Naive thymus-derived CD4-positive, alpha-beta T cell (primary cell): Measurements from ENCODE around the gene MBTPS1. TPM values are rescaled to one million over a fixed set of nuclear protein-coding genes. Genes with fewer than 3 reads are reported as not detected.

Experiments
- ATAC-seq: fragments of 150-1000 bp; cut with Tn5 transposase; 2 replicates; pipeline ENCODE4 v1.10.0; 2021; ENCODE audit warnings: mild to moderate bottlenecking, moderate library complexity
- CTCF ChIA-PET: fragments of 350-600 bp; sonication (Branson Sonifier 250); formaldehyde crosslinking; loops from one replicate; lab custom pipeline; 2021; ENCODE audit warnings: antibody characterized with exemption; lab: Charles Lee
- POLR2A ChIA-PET: fragments of 350-600 bp; sonication (Branson Sonifier 250); formaldehyde crosslinking; loops from one replicate; lab custom pipeline; 2021; ENCODE audit warnings: antibody characterized with exemption, inconsistent platforms; lab: Charles Lee
- DNase-seq, 9 donors: peaks; one replicate each; pipeline versions ENCODE4 v3.0.0 to v3.0.0-alpha.2; 2020 to 2022; ENCODE audit warnings: mixed read lengths in 1 of 9
- H3K27ac ChIP-seq: one replicate; pipeline ENCODE4 v1.7.0; 2013; ENCODE audit warnings: mild to moderate bottlenecking, low read depth, low read length, moderate library complexity
- H3K27me3 ChIP-seq, 2 donors: one replicate each; pipeline ENCODE4 v1.7.0; 2013; ENCODE audit warnings: low read length in 2 of 2, mild to moderate bottlenecking in 2 of 2, moderate library complexity in 2 of 2; ENCODE audit not compliant: control insufficient read depth in 2 of 2, insufficient read depth in 2 of 2
- H3K36me3 ChIP-seq, 3 experiments: 1 replicate in 2 of 3; 2 replicates in 1 of 3; pipeline ENCODE4 v1.7.0; 2013; ENCODE audit warnings: low read length in 3 of 3, mild to moderate bottlenecking in 3 of 3, moderate library complexity in 1 of 3; ENCODE audit not compliant: insufficient read depth in 3 of 3, control insufficient read depth in 2 of 3
- H3K4me1 ChIP-seq, 2 donors: one replicate each; pipeline ENCODE4 v1.7.0; 2013; ENCODE audit warnings: low read length in 2 of 2, mild to moderate bottlenecking in 2 of 2, moderate library complexity in 1 of 2; ENCODE audit not compliant: control insufficient read depth in 2 of 2, insufficient read depth in 2 of 2
- H3K4me3 ChIP-seq: 2 replicates; pipeline ENCODE4 v1.7.0; 2013; ENCODE audit warnings: mild to moderate bottlenecking, low read length
- H3K9me3 ChIP-seq, 3 experiments: 1 replicate in 2 of 3; 2 replicates in 1 of 3; pipeline ENCODE4 v1.7.0; 2013; ENCODE audit warnings: low read length in 3 of 3; ENCODE audit not compliant: control insufficient read depth in 2 of 3
- H3K27ac Mint-ChIP-seq, 9 donors: one replicate each; pipeline ENCODE4 v1.8.0; 2020 to 2022; ENCODE audit warnings: mixed read lengths in 9 of 9, mild to moderate bottlenecking in 8 of 9, moderate library complexity in 5 of 9, inconsistent platforms in 2 of 9
- H3K27me3 Mint-ChIP-seq, 5 donors: one replicate each; pipeline ENCODE4 v1.8.0; 2021 to 2022; ENCODE audit warnings: mixed read lengths in 5 of 5, mild to moderate bottlenecking in 1 of 5
- H3K36me3 Mint-ChIP-seq, 5 donors: one replicate each; pipeline ENCODE4 v1.8.0; 2020 to 2022; ENCODE audit warnings: mixed read lengths in 5 of 5, mild to moderate bottlenecking in 3 of 5, inconsistent platforms in 1 of 5
- H3K4me1 Mint-ChIP-seq, 7 donors: one replicate each; pipeline ENCODE4 v1.8.0; 2020 to 2022; ENCODE audit warnings: mixed read lengths in 7 of 7, mild to moderate bottlenecking in 3 of 7, inconsistent platforms in 1 of 7
- H3K4me3 Mint-ChIP-seq, 10 donors: one replicate each; pipeline ENCODE4 v1.8.0; 2020 to 2022; ENCODE audit warnings: mild to moderate bottlenecking in 10 of 10, mixed read lengths in 10 of 10, moderate library complexity in 6 of 10, inconsistent platforms in 2 of 10
- H3K9me3 Mint-ChIP-seq, 11 donors: one replicate each; pipeline ENCODE4 v1.8.0; 2020 to 2022; ENCODE audit warnings: mixed read lengths in 11 of 11, mild to moderate bottlenecking in 4 of 11, inconsistent platforms in 1 of 11, moderate library complexity in 1 of 11
- intact Hi-C, 2 donors: fragments of 100-400 bp; cut with micrococcal nuclease; formaldehyde crosslinking; loops; one replicate each; pipeline ENCODE4 v1.15.1; 2023
- polyA plus RNA-seq, 2 donors: library from polyadenylated mRNA; unstranded; fragments of 300-500 nt; fragmentation: Illumina TruSeq; gene quantifications; one replicate each; pipeline ENCODE4 v1.2.3, GENCODE V29; 2021
- total RNA-seq, 6 experiments: library from RNA in 5 of 6; stranded (reverse) in 5 of 6; gene quantifications; 1 replicate in 5 of 6; 2 replicates in 1 of 6; pipeline ENCODE4 v1.2.3 and lab custom pipeline; 2021 to 2026

Gene MBTPS1
- total and polyA plus RNA-seq, 7 experiments from 2014 or later, result 48.6 to 157 (median 111) TPM

DNA sequence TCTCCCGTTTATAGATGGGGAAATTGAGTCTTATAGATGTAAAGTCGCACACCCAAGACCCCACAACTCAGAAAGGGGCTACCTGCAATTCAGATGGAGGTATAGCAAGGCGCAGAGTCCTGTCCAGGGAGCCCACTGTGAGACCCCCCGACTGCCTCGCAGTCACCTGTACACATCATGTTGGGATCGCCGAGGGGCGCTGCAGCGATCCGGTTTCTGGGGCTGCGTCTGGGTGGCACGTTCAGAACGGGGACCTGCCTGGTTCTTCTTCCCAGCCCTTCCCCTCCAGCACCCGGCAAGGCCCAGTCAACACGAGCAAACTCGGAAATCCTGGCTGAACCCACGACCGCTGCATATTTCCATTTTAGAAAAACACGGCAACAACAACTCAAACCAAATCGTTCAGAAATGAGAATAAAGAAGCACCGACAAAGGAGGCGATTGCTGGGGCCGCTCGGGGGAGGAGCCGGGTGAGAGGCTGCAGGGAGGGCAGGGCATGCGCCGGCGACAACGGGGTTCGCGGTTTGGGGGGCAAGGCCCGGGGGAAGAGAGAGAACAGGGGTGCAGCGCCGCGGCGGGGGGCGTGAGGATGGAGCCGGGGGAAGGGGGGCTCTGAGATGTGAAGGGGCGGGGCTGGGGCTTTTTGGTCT lies 27.6 kb upstream of the MBTPS1 start:
- H3K4me3 ChIP-seq, result peak overlapping the region; percentile 68
- H3K9me3 Mint-ChIP-seq, result no peaks in the 10 kb centered on the region
- H3K9me3 ChIP-seq, result no peaks in the 10 kb centered on the region
- intact Hi-C loops, result loop anchor here (1.0 to 2.0 kb wide), 2 partner anchors 56 to 60 kb away; no protein-coding TSS in a partner anchor
- peaks cover 0 to 5% (median 0%) of the 10 kb centered on the region in 3 experiments for H3K36me3 ChIP-seq
- CTCF ChIA-PET, result interaction anchor here (0.6 kb wide), 1 partner anchor 29 kb away, joined by 4 read pairs; no protein-coding TSS in a partner anchor
- peak overlapping the region; percentile 91 to 98 (median 94) for H3K4me3 Mint-ChIP-seq
- peak; percentile 11 to 57 (median 36) for DNase-seq
- ATAC-seq, result peak; percentile 52
- peaks cover 10 to 38% (median 35%) of the 10 kb centered on the region in 7 donors for H3K4me1 Mint-ChIP-seq
- H3K36me3 Mint-ChIP-seq, result peaks cover 0 to 4% (median 0%) of the 10 kb centered on the region in 5 donors
- peaks cover 0 to 19% (median 0%) of the 10 kb centered on the region in 5 donors for H3K27me3 Mint-ChIP-seq
- POLR2A ChIA-PET, result interaction anchor here (1.0 to 2.4 kb wide), 3 partner anchors 13 to 27 kb away, joined by 3 to 21 read pairs (median 3); partner anchors contain the start of gene MBTPS1
- H3K4me1 ChIP-seq, result peaks cover 4 to 8% of the 10 kb centered on the region in 2 donors
- H3K27ac Mint-ChIP-seq, result peak overlapping the region; percentile 79 to 95 (median 89)
- no peaks in the 10 kb centered on the region for H3K27me3 ChIP-seq
- H3K27ac ChIP-seq, result peak overlapping the region; percentile 87

GRCh38 chr16:84143784-84144199 lies 27.1 kb upstream of the MBTPS1 start:
- intact Hi-C loops, result loop anchor here (1.0 to 2.0 kb wide), 2 partner anchors 55 to 59 kb away; no protein-coding TSS in a partner anchor
- POLR2A ChIA-PET, result interaction anchor here (2.4 kb wide), 1 partner anchor 27 kb away, joined by 21 read pairs; the partner anchor contains the start of gene MBTPS1
- CTCF ChIA-PET, result interaction anchor here (0.6 kb wide), 1 partner anchor 29 kb away, joined by 4 read pairs; no protein-coding TSS in a partner anchor
- DNase-seq, result no peak
- Mint-ChIP-seq H3K4me3 (peak overlapping the region; percentile 91 to 98 (median 94)), H3K27me3 (peaks cover 0 to 17% (median 0%) of the 10 kb centered on the region in 5 donors), H3K4me1 (peaks cover 13 to 44% (median 40%) of the 10 kb centered on the region in 7 donors), H3K36me3 (peaks cover 0 to 4% (median 0%) of the 10 kb centered on the region in 5 donors), H3K9me3 (no peaks in the 10 kb centered on the region), H3K27ac (peak overlapping the region in 8 of 9 donors; percentile 79 to 95 (median 90))
- peaks cover 4 to 11% of the 10 kb centered on the region in 2 donors for H3K4me1 ChIP-seq
- H3K27me3 ChIP-seq, result no peaks in the 10 kb centered on the region
- no peak for ATAC-seq
- peak overlapping the region; percentile 68 for H3K4me3 ChIP-seq
- no peaks in the 10 kb centered on the region for H3K9me3 ChIP-seq
- peak overlapping the region; percentile 87 for H3K27ac ChIP-seq
- peaks cover 0 to 5% (median 0%) of the 10 kb centered on the region in 3 experiments for H3K36me3 ChIP-seq

GRCh38 chr16:84143081-84143480 lies 26.3 kb upstream of the MBTPS1 start:
- H3K36me3 ChIP-seq, result peaks cover 0 to 5% (median 0%) of the 10 kb centered on the region in 3 experiments
- DNase-seq (no peak), ATAC-seq (no peak)
- H3K4me1 Mint-ChIP-seq, result peaks cover 14 to 50% (median 48%) of the 10 kb centered on the region in 7 donors
- CTCF ChIA-PET, result no interaction called here
- H3K9me3 Mint-ChIP-seq, result no peaks in the 10 kb centered on the region
- H3K27me3 Mint-ChIP-seq, result peaks cover 0 to 15% (median 0%) of the 10 kb centered on the region in 5 donors
- peaks cover 4 to 14% of the 10 kb centered on the region in 2 donors for H3K4me1 ChIP-seq
- no peaks in the 10 kb centered on the region for H3K27me3 ChIP-seq
- peak overlapping the region in 4 of 9 donors; percentile 3 to 92 (median 28) for H3K27ac Mint-ChIP-seq
- H3K9me3 ChIP-seq, result no peaks in the 10 kb centered on the region
- POLR2A ChIA-PET, result no interaction called here
- peak overlapping the region; percentile 4 to 98 (median 80) for H3K4me3 Mint-ChIP-seq
- no peak overlapping the region for H3K27ac ChIP-seq
- intact Hi-C loops, result no loop called here
- peaks cover 0 to 4% (median 0%) of the 10 kb centered on the region in 5 donors for H3K36me3 Mint-ChIP-seq
- H3K4me3 ChIP-seq, result no peak overlapping the region

DNA sequence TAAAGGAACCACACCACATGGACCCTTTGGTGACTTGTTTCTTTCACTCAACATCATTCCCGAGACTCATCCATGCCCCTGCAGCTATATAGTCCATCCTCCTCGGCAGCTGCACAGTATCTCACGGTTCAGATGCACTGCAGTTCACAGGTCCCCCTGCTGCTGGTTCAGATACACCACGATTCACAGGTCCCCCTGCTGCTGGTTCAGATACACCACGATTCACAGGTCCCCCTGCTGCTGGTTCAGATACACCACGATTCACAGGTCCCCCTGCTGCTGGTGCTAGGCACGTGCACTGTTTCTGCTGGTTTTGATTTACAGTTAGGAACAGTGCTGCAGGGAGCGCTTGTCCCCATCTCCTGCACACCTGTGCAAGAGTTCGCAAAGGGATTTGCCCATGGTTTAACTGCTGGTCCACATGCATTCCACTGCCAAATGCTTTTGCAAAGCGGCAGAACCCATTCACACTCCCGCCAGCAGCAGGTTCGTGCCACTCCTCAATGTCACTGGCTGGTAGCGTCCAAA lies 24.5 kb upstream of the MBTPS1 start:
- Mint-ChIP-seq H3K9me3 (no peaks in the 10 kb centered on the region), H3K27me3 (peaks cover 0 to 8% (median 0%) of the 10 kb centered on the region in 5 donors), H3K4me1 (peaks cover 24 to 62% (median 51%) of the 10 kb centered on the region in 7 donors), H3K4me3 (no peak overlapping the region), H3K36me3 (peaks cover 0 to 4% (median 0%) of the 10 kb centered on the region in 5 donors), H3K27ac (peak overlapping the region in 1 of 9 donors; percentile 55)
- Histone ChIP-seq H3K27ac (no peak overlapping the region), H3K4me1 (peaks cover 4 to 14% of the 10 kb centered on the region in 2 donors), H3K27me3 (no peaks in the 10 kb centered on the region), H3K4me3 (no peak overlapping the region), H3K36me3 (peaks cover 0 to 5% (median 0%) of the 10 kb centered on the region in 3 experiments), H3K9me3 (no peaks in the 10 kb centered on the region)
- ChIA-PET CTCF (interaction anchor here (0.6 to 0.8 kb wide), 2 partner anchors 56 to 880 kb away, joined by 4 to 6 read pairs; no protein-coding TSS in a partner anchor), POLR2A (interaction anchor here (1.0 to 1.2 kb wide), 2 partner anchors 29 to 75 kb away, joined by 3 read pairs; no protein-coding TSS in a partner anchor)
- intact Hi-C loops, result no loop called here
- peak; percentile 8 for ATAC-seq
- DNase-seq, result peak in 5 of 9 donors; percentile 4 to 34 (median 17)

- peaks cover 28 to 65% (median 55%) of the 10 kb centered on the region in 7 donors for H3K4me1 Mint-ChIP-seq
- ChIA-PET CTCF (interaction anchor here (0.6 kb wide), 1 partner anchor 53 kb away, joined by 4 read pairs; no protein-coding TSS in a partner anchor), POLR2A (interaction anchor here (1.2 to 2.4 kb wide), 2 partner anchors 23 to 73 kb away, joined by 3 to 11 read pairs; partner anchors contain the start of gene MBTPS1)
- ATAC-seq (no peak), DNase-seq (no peak)
- H3K27me3 Mint-ChIP-seq, result peaks cover 0 to 6% (median 0%) of the 10 kb centered on the region in 5 donors
- Histone ChIP-seq H3K4me1 (peaks cover 4 to 9% of the 10 kb centered on the region in 2 donors), H3K27me3 (no peaks in the 10 kb centered on the region), H3K9me3 (no peaks in the 10 kb centered on the region), H3K36me3 (peaks cover 0 to 4% (median 0%) of the 10 kb centered on the region in 3 experiments), H3K4me3 (no peak overlapping the region), H3K27ac (no peak overlapping the region)
- intact Hi-C loops, result no loop called here
- no peaks in the 10 kb centered on the region for H3K9me3 Mint-ChIP-seq
- H3K4me3 Mint-ChIP-seq, result no peak overlapping the region
- H3K36me3 Mint-ChIP-seq, result peaks cover 0 to 4% (median 2%) of the 10 kb centered on the region in 5 donors
- H3K27ac Mint-ChIP-seq, result peak overlapping the region in 2 of 9 donors; percentile 11 to 37
Measured at GRCh38 chr16:84139628-84140258, 23.0 kb upstream of the MBTPS1 start.
